A673 (cell line): Measurements from ENCODE around the gene RNF34.

Experiments
- CTCF ChIP-seq: fragments of 300-800, 200-600 bp; sonication (generic); conservative IDR thresholded peaks from 2 replicates; pipeline ENCODE4 v1.5.1; 2017; ENCODE audit warnings: low read depth, mild to moderate bottlenecking, antibody characterized with exemption, low read length, moderate library complexity, mixed read lengths
- EZH2 ChIP-seq: fragments of 200-600 bp; sonication (generic); IDR thresholded peaks from 2 replicates; pipeline ENCODE4 v1.6.1; 2017; ENCODE audit warnings: borderline replicate concordance, low read depth, mild to moderate bottlenecking, mixed read lengths, antibody characterized with exemption, low read length; ENCODE audit not compliant: poor library complexity, severe bottlenecking

GRCh38 chr12:121453629-121454028 is 53.7 kb downstream of the RNF34 start:
- no peak for TF ChIP-seq CTCF
- TF ChIP-seq EZH2 = no peak
